IMR-90 (cell line): ENCODE results near the gene SARDH. TPM values are rescaled to one million over a fixed set of nuclear protein-coding genes. Genes with fewer than 3 reads are reported as not detected.

Experiments
- ATAC-seq: fragments of 200-7000 bp; cut with Tn5 transposase; 2 replicates; pipeline ENCODE4 v1.9.1; 2020; ENCODE audit warnings: low read depth, mild to moderate bottlenecking, moderate library complexity
- BruUV-seq: library from RNA; stranded (reverse); fragments of 400-500 nt; replicated peaks from 2 replicates; lab custom pipeline; 2021; lab: Mats Ljungman, UMichigan
- CTCF ChIA-PET: fragments of 300-600 bp; formaldehyde crosslinking; extraction: SDS; loops from one replicate; lab custom pipeline; 2021; ENCODE audit warnings: antibody characterized with exemption; lab: Yijun Ruan, JAX
- POLR2A ChIA-PET: fragments of 300-600 bp; sonication (Branson Sonifier 250); formaldehyde crosslinking; loops from one replicate; lab custom pipeline; 2022; ENCODE audit warnings: antibody characterized with exemption; ENCODE audit not compliant: unreplicated experiment; lab: Charles Lee
- DNase-seq: peaks from one replicate; pipeline ENCODE4 v3.0.0; 2013
- H2AFZ ChIP-seq: replicated peaks from 2 replicates; pipeline ENCODE3; 2013; ENCODE audit warnings: low read length, mild to moderate bottlenecking; ENCODE audit not compliant: poor library complexity
- H2AK5ac ChIP-seq: 2 replicates; pipeline ENCODE4 v1.6.1; 2013; ENCODE audit warnings: low read depth, low read length, inconsistent platforms
- H2AK9ac ChIP-seq: replicated peaks from 2 replicates; pipeline ENCODE3; 2013; ENCODE audit warnings: mild to moderate bottlenecking, low read depth, low read length, moderate library complexity; ENCODE audit not compliant: poor library complexity
- H2BK120ac ChIP-seq: 2 replicates; pipeline ENCODE4 v1.6.1; 2013; ENCODE audit warnings: low read depth, low read length, inconsistent platforms
- H2BK15ac ChIP-seq: 3 replicates; pipeline ENCODE4 v1.6.1; 2013; ENCODE audit warnings: low read depth, low read length, inconsistent platforms
- H2BK20ac ChIP-seq: 2 replicates; pipeline ENCODE4 v1.6.1; 2013; ENCODE audit warnings: low read depth, mild to moderate bottlenecking, inconsistent platforms, low read length, moderate library complexity
- H2BK5ac ChIP-seq: 2 replicates; pipeline ENCODE4 v1.6.1; 2013; ENCODE audit warnings: mild to moderate bottlenecking, low read depth, low read length, inconsistent platforms; ENCODE audit not compliant: poor library complexity, severe bottlenecking
- H3K14ac ChIP-seq: replicated peaks from 2 replicates; pipeline ENCODE4 v1.6.1; 2013; ENCODE audit warnings: low read depth, low read length, inconsistent platforms
- H3K18ac ChIP-seq: 2 replicates; pipeline ENCODE4 v1.6.1; 2013; ENCODE audit warnings: low read depth, low read length, control low read depth
- H3K23ac ChIP-seq: 2 replicates; pipeline ENCODE4 v1.6.1; 2013; ENCODE audit warnings: low read depth, low read length, inconsistent platforms
- H3K27ac ChIP-seq: 2 replicates; pipeline ENCODE4 v1.5.1; 2013; ENCODE audit warnings: mild to moderate bottlenecking, control low read depth, low read length; ENCODE audit not compliant: insufficient read depth
- H3K27me3 ChIP-seq: 2 replicates; pipeline ENCODE4 v1.6.1; 2013; ENCODE audit warnings: low read length; ENCODE audit not compliant: control insufficient read depth, insufficient read depth
- H3K36me3 ChIP-seq: 2 replicates; pipeline ENCODE4 v1.6.1; 2013; ENCODE audit warnings: low read length, mixed read lengths; ENCODE audit not compliant: control insufficient read depth, insufficient read depth
- H3K4ac ChIP-seq: 2 replicates; pipeline ENCODE4 v1.6.1; 2013; ENCODE audit warnings: low read depth, low read length, inconsistent platforms
- H3K4me1 ChIP-seq: 2 replicates; pipeline ENCODE4 v1.6.1; 2013; ENCODE audit warnings: low read length, mixed read lengths; ENCODE audit not compliant: control insufficient read depth, insufficient read depth
- H3K4me2 ChIP-seq: 2 replicates; pipeline ENCODE4 v1.6.1; 2013; ENCODE audit warnings: low read depth, mild to moderate bottlenecking, control low read depth, low read length, moderate library complexity
- H3K4me3 ChIP-seq: 2 replicates; pipeline ENCODE4 v1.5.1; 2013; ENCODE audit warnings: low read depth, mild to moderate bottlenecking, control low read depth, low read length, moderate library complexity; ENCODE audit not compliant: insufficient read depth
- H3K56ac ChIP-seq: 2 replicates; pipeline ENCODE4 v1.6.1; 2013; ENCODE audit warnings: low read length, inconsistent platforms; ENCODE audit not compliant: insufficient read depth; ENCODE audit errors: extremely low read depth
- H3K79me1 ChIP-seq, 2 experiments: 2 replicates each; pipeline ENCODE4 v1.6.1; 2013; ENCODE audit warnings: low read length in 2 of 2, inconsistent platforms in 1 of 2, low read depth in 1 of 2
- H3K9ac ChIP-seq: 2 replicates; pipeline ENCODE4 v1.6.1; 2013; ENCODE audit warnings: low read depth, low read length, control low read depth
- H3K9me1 ChIP-seq: 2 replicates; pipeline ENCODE4 v1.6.1; 2013; ENCODE audit warnings: low read length, inconsistent platforms; ENCODE audit not compliant: insufficient read depth
- H3K9me3 ChIP-seq: 2 replicates; pipeline ENCODE4 v1.6.1; 2013; ENCODE audit warnings: low read length; ENCODE audit not compliant: control insufficient read depth, insufficient read depth
- H4K20me1 ChIP-seq: 2 replicates; pipeline ENCODE4 v1.6.1; 2013; ENCODE audit warnings: low read length, inconsistent platforms; ENCODE audit not compliant: insufficient read depth
- H4K5ac ChIP-seq: 2 replicates; pipeline ENCODE4 v1.6.1; 2013; ENCODE audit warnings: mild to moderate bottlenecking, low read depth, low read length, control low read depth
- H4K8ac ChIP-seq, 2 experiments: 2 replicates each; pipeline ENCODE4 v1.6.1; 2013; ENCODE audit warnings: low read depth in 2 of 2, low read length in 2 of 2, control low read depth in 1 of 2, inconsistent platforms in 1 of 2
- H4K91ac ChIP-seq: 2 replicates; pipeline ENCODE4 v1.6.1; 2013; ENCODE audit warnings: low read depth, low read length, inconsistent platforms; ENCODE audit not compliant: insufficient read depth
- CEBPB ChIP-seq: IDR thresholded peaks from 2 replicates; pipeline ENCODE4 v1.6.1; 2012; ENCODE audit warnings: low read depth, low read length, improper control_type of control experiment
- CHD1 ChIP-seq: IDR thresholded peaks from 2 replicates; pipeline ENCODE4 v1.6.1; 2012; ENCODE audit warnings: low read depth, low read length, improper control_type of control experiment
- CTCF ChIP-seq: conservative IDR thresholded peaks from 2 replicates; pipeline ENCODE4 v1.5.1; 2012; ENCODE audit warnings: mild to moderate bottlenecking, low read depth, low read length, improper control_type of control experiment
- ELK1 ChIP-seq: fragments of 150-350 bp; IDR thresholded peaks from 2 replicates; pipeline ENCODE4 v1.6.1; 2016; ENCODE audit warnings: low read depth, mild to moderate bottlenecking, low read length, moderate library complexity, borderline replicate concordance
- MAFK ChIP-seq: IDR thresholded peaks from 2 replicates; pipeline ENCODE4 v1.6.1; 2012; ENCODE audit warnings: low read depth, low read length, improper control_type of control experiment
- NFE2L2 ChIP-seq: fragments of 150-350 bp; IDR thresholded peaks from 2 replicates; pipeline ENCODE4 v1.6.1; 2016; ENCODE audit warnings: low read depth, mild to moderate bottlenecking, low read length
- POLR2A ChIP-seq: IDR thresholded peaks from 2 replicates; pipeline ENCODE4 v1.6.1; 2012; ENCODE audit warnings: mild to moderate bottlenecking, low read depth, low read length
- SMC3 ChIP-seq: fragments of 150-350 bp; IDR thresholded peaks from 2 replicates; pipeline ENCODE4 v1.6.1; 2016; ENCODE audit warnings: low read depth, mild to moderate bottlenecking, antibody characterized with exemption, low read length, moderate library complexity
- USF2 ChIP-seq: fragments of 150-350 bp; IDR thresholded peaks from 2 replicates; pipeline ENCODE4 v1.6.1; 2017; ENCODE audit warnings: mild to moderate bottlenecking, antibody characterized with exemption, low read length, low read depth
- WGBS, 2 experiments: methylation state at CpG; one replicate each; pipeline versions ENCODE4 v1.1.5 to v1.1.7; 2013; ENCODE audit warnings: missing lambda C conversion rate in 2 of 2; ENCODE audit not compliant: insufficient read length in 1 of 2; ENCODE audit errors: extremely low coverage in 2 of 2; 5-methylcytosine and 5-hydroxymethylcytosine counted together
- dilution Hi-C: fragments of 300-500 bp; cut with HindIII; formaldehyde crosslinking; loops from one replicate; pipeline ENCODE4 v1.14.3; 2018; ENCODE audit warnings: low sequenced_read_pairs; ENCODE audit not compliant: unreplicated experiment
- in situ Hi-C: fragments of 300-500 bp; cut with MboI; formaldehyde crosslinking; loops from 3 replicates; pipeline ENCODE4 v1.14.3; 2019; ENCODE audit warnings: low sequenced_read_pairs, inconsistent platforms, mixed read lengths
- intact Hi-C: fragments of 100-400 bp; cut with micrococcal nuclease; formaldehyde crosslinking; loops from 2 replicates; pipeline ENCODE4 v1.10.0; 2022
- polyA plus RNA-seq, 3 experiments: library from polyadenylated mRNA; depleted of rRNA; stranded (reverse); fragments of >200 nt; gene quantifications; 2 replicates each; pipeline ENCODE4 v1.2.3, GENCODE V29; 2012; ENCODE audit warnings: low replicate concordance in 1 of 3
- total RNA-seq: library from RNA; depleted of rRNA; stranded (reverse); fragments of >200 nt; gene quantifications from 2 replicates; pipeline ENCODE4 v1.2.3, GENCODE V29; 2012

SARDH gene
- total and polyA plus RNA-seq, 2 of the 4 experiments (the other 2 are of a cell fraction): 5.0 to 7.5 TPM

GRCh38 chr9:133718563-133719315 is 19.4 kb downstream of the SARDH start:
- in situ Hi-C loops (no loop called here), dilution Hi-C loops (no loop called here), intact Hi-C loops (no loop called here)
- Histone ChIP-seq H3K18ac (no peak overlapping the region), H3K9me1 (peaks cover 3% of the 10 kb centered on the region; the same call in 1 of the 2 replicates), H3K14ac (no peak overlapping the region), H3K9ac (no peak overlapping the region), H3K56ac (no peak overlapping the region), H2BK5ac (no peak overlapping the region), H3K23ac (no peak overlapping the region), H4K8ac (no peak overlapping the region), H2BK20ac (no peak overlapping the region), H2BK15ac (no peak overlapping the region), H4K91ac (no peak overlapping the region), H3K4me3 (no peak overlapping the region), H3K9me3 (no peaks in the 10 kb centered on the region), H3K79me1 (no peaks in the 10 kb centered on the region), H2AK9ac (peak overlapping the region; percentile 42), H2BK120ac (no peak overlapping the region), H3K27ac (no peak overlapping the region), H4K20me1 (no peaks in the 10 kb centered on the region), H4K5ac (no peak overlapping the region), H3K4me1 (peaks cover 16% of the 10 kb centered on the region), H3K4ac (no peak overlapping the region), H2AK5ac (no peak overlapping the region), H3K36me3 (no peaks in the 10 kb centered on the region), H2AFZ (no peak overlapping the region), H3K4me2 (no peak overlapping the region), H3K27me3 (no peaks in the 10 kb centered on the region)
- no TSS peak for BruUV-seq
- CTCF ChIA-PET: interaction anchor here (0.6 kb wide), 1 partner anchor 209 kb away, joined by 3 read pairs; no protein-coding TSS in a partner anchor
- no peak for ATAC-seq
- TF ChIP-seq CHD1 (no peak), MAFK (no peak), POLR2A (no peak), USF2 (no peak), SMC3 (no peak), CEBPB (no peak), CTCF (no peak), ELK1 (no peak), NFE2L2 (no peak)
- no peak for DNase-seq
- 91% methylated on average over 4 of the region's 15 CpGs; no CpG with 5 or more reads in 1 of the 2 experiments for WGBS, 2 experiments
- POLR2A ChIA-PET: no interaction called here
